GM12878 (cell line): ENCODE data around the gene IGF1R.

ENCODE experiments used
- BMI1 ChIP-seq: fragments of 450-650 bp; IDR thresholded peaks from 2 replicates; pipeline ENCODE4 v1.6.1; 2016; ENCODE audit warnings: mild to moderate bottlenecking, moderate library complexity, borderline replicate concordance
- CEBPB ChIP-seq, 2 experiments: fragments of 150-350 bp in 1 of 2; IDR thresholded peaks; 2 replicates each; pipeline ENCODE4 v1.6.1; 2012 to 2014; ENCODE audit warnings: low read depth in 2 of 2, low read length in 2 of 2, borderline replicate concordance in 1 of 2, inconsistent platforms in 1 of 2
- EGR1 ChIP-seq, 2 experiments: IDR thresholded peaks; 1 replicate in 1 of 2; 2 replicates in 1 of 2; pipeline ENCODE4 v1.6.1; 2011 to 2012; ENCODE audit warnings: low read depth in 2 of 2, low read length in 2 of 2, borderline replicate concordance in 1 of 2, mild to moderate bottlenecking in 1 of 2, moderate library complexity in 1 of 2
- EP300 ChIP-seq, 2 experiments: fragments of 150-350 bp in 1 of 2; IDR thresholded peaks; 2 replicates each; pipeline ENCODE4 v1.6.1; 2011 to 2012; ENCODE audit warnings: low read depth in 2 of 2, low read length in 2 of 2, borderline replicate concordance in 1 of 2, improper control_type of control experiment in 1 of 2, inconsistent platforms in 1 of 2; ENCODE audit not compliant: control insufficient read depth in 1 of 2
- HDAC6 ChIP-seq: fragments of 200-600 bp; sonication (generic); IDR thresholded peaks from one replicate; pipeline ENCODE4 v1.8.0; 2017; ENCODE audit warnings: antibody characterized with exemption; ENCODE audit not compliant: unreplicated experiment
- NRF1 ChIP-seq: conservative IDR thresholded peaks from 2 replicates; pipeline ENCODE4 v1.6.1; 2011; ENCODE audit warnings: mild to moderate bottlenecking, low read depth, low read length, improper control_type of control experiment
- RBBP5 ChIP-seq: fragments of 200-600 bp; sonication (generic); conservative IDR thresholded peaks from 2 replicates; pipeline ENCODE4 v1.6.1; 2016
- SMAD1 ChIP-seq: fragments of 450-650 bp; IDR thresholded peaks from 2 replicates; pipeline ENCODE4 v1.6.1; 2018; ENCODE audit warnings: mild to moderate bottlenecking, low read depth; ENCODE audit not compliant: partially characterized antibody
- SP1 ChIP-seq: IDR thresholded peaks from one replicate; pipeline ENCODE4 v1.6.1; 2011; ENCODE audit warnings: low read depth, low read length
- TAF1 ChIP-seq: IDR thresholded peaks from 2 replicates; pipeline ENCODE4 v1.6.1; 2011; ENCODE audit warnings: mild to moderate bottlenecking, low read depth, low read length, borderline replicate concordance
- TBL1XR1 ChIP-seq: IDR thresholded peaks from 2 replicates; pipeline ENCODE4 v1.6.1; 2012; ENCODE audit warnings: low read depth, low read length, improper control_type of control experiment
- ZBTB11 ChIP-seq: fragments of 450-650 bp; formaldehyde crosslinking; IDR thresholded peaks from 2 replicates; pipeline ENCODE4 v1.5.0; 2022; ENCODE audit warnings: mild to moderate bottlenecking, missing genetic modification characterization
- ZNF24 ChIP-seq: fragments of 450-650 bp; IDR thresholded peaks from 2 replicates; pipeline ENCODE4 v1.6.1; 2017; ENCODE audit warnings: antibody characterized with exemption, mild to moderate bottlenecking
- TF ChIP-seq, protein P1 (sequence below), 3 experiments: IDR thresholded peaks in 2 of 3; conservative IDR thresholded peaks in 1 of 3; 2 replicates each; pipeline ENCODE4 v1.5.1; 2011; ENCODE audit warnings: low read depth in 3 of 3, low read length in 3 of 3, mild to moderate bottlenecking in 3 of 3, control low read depth in 2 of 3, moderate library complexity in 2 of 3, inconsistent platforms in 1 of 3, mixed read lengths in 1 of 3; ENCODE audit not compliant: control insufficient read depth in 2 of 3, insufficient read depth in 1 of 3; ENCODE audit errors: extremely low read depth in 1 of 3

- TF ChIP-seq RBBP5, result no peak
- no peak for TF ChIP-seq TAF1
- TF ChIP-seq, protein P1, sequence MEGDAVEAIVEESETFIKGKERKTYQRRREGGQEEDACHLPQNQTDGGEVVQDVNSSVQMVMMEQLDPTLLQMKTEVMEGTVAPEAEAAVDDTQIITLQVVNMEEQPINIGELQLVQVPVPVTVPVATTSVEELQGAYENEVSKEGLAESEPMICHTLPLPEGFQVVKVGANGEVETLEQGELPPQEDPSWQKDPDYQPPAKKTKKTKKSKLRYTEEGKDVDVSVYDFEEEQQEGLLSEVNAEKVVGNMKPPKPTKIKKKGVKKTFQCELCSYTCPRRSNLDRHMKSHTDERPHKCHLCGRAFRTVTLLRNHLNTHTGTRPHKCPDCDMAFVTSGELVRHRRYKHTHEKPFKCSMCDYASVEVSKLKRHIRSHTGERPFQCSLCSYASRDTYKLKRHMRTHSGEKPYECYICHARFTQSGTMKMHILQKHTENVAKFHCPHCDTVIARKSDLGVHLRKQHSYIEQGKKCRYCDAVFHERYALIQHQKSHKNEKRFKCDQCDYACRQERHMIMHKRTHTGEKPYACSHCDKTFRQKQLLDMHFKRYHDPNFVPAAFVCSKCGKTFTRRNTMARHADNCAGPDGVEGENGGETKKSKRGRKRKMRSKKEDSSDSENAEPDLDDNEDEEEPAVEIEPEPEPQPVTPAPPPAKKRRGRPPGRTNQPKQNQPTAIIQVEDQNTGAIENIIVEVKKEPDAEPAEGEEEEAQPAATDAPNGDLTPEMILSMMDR (IDR thresholded peaks at IDR 0.05 in 2 of 3, conservative IDR thresholded peaks at IDR 0.05 in 1 of 3; ENCODE audit: control insufficient read depth in 2 of 3, extremely low read depth in 1 of 3, insufficient read depth in 1 of 3, low read depth in 3 of 3, low read length in 3 of 3), result no peak
- TF ChIP-seq EGR1 (IDR thresholded peaks at IDR 0.05; ENCODE audit: borderline replicate concordance in 1 of 2, low read depth in 2 of 2, low read length in 2 of 2), result no peak
- no peak for TF ChIP-seq CEBPB (IDR thresholded peaks at IDR 0.05; ENCODE audit: borderline replicate concordance in 1 of 2, low read depth in 2 of 2, low read length in 2 of 2)
- no peak for TF ChIP-seq TBL1XR1
- TF ChIP-seq NRF1, result no peak
- no peak for TF ChIP-seq ZNF24
- TF ChIP-seq EP300 (IDR thresholded peaks at IDR 0.05; ENCODE audit: borderline replicate concordance in 1 of 2, control insufficient read depth in 1 of 2, low read depth in 2 of 2, low read length in 2 of 2), result no peak
- no peak for TF ChIP-seq SMAD1
- TF ChIP-seq SP1, result no peak
- TF ChIP-seq BMI1, result no peak
- TF ChIP-seq HDAC6, result no peak
- no peak for TF ChIP-seq ZBTB11 (CRISPR knock-in tag)
Measured at GRCh38 chr15:98800437-98801233, 152.3 kb downstream of the IGF1R start.
